ENCODE results near the gene EFCAB8.

GRCh38 chr20:32885952-32886351, 27.2 kb downstream of the EFCAB8 start:
- no peak for TF ChIP-seq EP300 (IDR thresholded peaks at IDR 0.05; ENCODE audit: borderline replicate concordance)
- no peak for TF ChIP-seq EGR1 (IDR thresholded peaks at IDR 0.05)

Measured in Ishikawa (cell line).